Spleen (tissue), 7 donors: Measurements from ENCODE around the gene PTGIR.

Source experiments
- CTCF ChIP-seq, 11 experiments: fragments of 200-600 bp in 7 of 11; fragments of 450-650 bp in 4 of 11; sonication (generic) in 4 of 11; IDR thresholded peaks in 8 of 11; conservative IDR thresholded peaks in 3 of 11; 1 replicate in 7 of 11; 2 replicates in 4 of 11; pipeline versions ENCODE4 v1.4.0 to v1.8.0; 2016 to 2021; ENCODE audit warnings: antibody characterized with exemption in 11 of 11, inconsistent platforms in 4 of 11, mild to moderate bottlenecking in 1 of 11
- POLR2A ChIP-seq, 3 donors: fragments of 450-650 bp; IDR thresholded peaks; one replicate each; pipeline ENCODE4 v1.5.1; 2017; ENCODE audit warnings: antibody characterized with exemption in 3 of 3, mild to moderate bottlenecking in 1 of 3
- POLR2AphosphoS5 ChIP-seq, 3 donors: sonication (generic); formaldehyde crosslinking; IDR thresholded peaks; one replicate each; pipeline ENCODE4 v1.5.1; 2017; ENCODE audit warnings: antibody characterized with exemption in 3 of 3
- donor health status: DM: no; HTN: no; CAD: no; lungs with moderate emphysema.
- donor health status: DM: no; HTN: no; CAD: no.
- donor health status: DM: no; HTN: no; CAD: no.

GRCh38 chr19:46585539-46585938, 39.4 kb downstream of the PTGIR start:
- TF ChIP-seq CTCF (IDR thresholded peaks at IDR 0.05 in 8 of 11, conservative IDR thresholded peaks at IDR 0.05 in 3 of 11) (no peak), POLR2A (IDR thresholded peaks at IDR 0.05) (no peak), POLR2AphosphoS5 (IDR thresholded peaks at IDR 0.05) (no peak)
